HG02798 (cell line): ENCODE measurements around the gene ZNF790.
"Not testable (repeated sequence)": the region's sequence is repeated elsewhere in the genome, so short reads cannot be mapped to it uniquely, and the experiment has no call there.

Experiments
- ATAC-seq: cut with Tn5 transposase; IDR thresholded peaks from one replicate; pipeline ENCODE4 v1.9.1; 2021; ENCODE audit warnings: mild to moderate bottlenecking; ENCODE audit not compliant: unreplicated experiment, poor library complexity

The ZNF790 gene

DNA sequence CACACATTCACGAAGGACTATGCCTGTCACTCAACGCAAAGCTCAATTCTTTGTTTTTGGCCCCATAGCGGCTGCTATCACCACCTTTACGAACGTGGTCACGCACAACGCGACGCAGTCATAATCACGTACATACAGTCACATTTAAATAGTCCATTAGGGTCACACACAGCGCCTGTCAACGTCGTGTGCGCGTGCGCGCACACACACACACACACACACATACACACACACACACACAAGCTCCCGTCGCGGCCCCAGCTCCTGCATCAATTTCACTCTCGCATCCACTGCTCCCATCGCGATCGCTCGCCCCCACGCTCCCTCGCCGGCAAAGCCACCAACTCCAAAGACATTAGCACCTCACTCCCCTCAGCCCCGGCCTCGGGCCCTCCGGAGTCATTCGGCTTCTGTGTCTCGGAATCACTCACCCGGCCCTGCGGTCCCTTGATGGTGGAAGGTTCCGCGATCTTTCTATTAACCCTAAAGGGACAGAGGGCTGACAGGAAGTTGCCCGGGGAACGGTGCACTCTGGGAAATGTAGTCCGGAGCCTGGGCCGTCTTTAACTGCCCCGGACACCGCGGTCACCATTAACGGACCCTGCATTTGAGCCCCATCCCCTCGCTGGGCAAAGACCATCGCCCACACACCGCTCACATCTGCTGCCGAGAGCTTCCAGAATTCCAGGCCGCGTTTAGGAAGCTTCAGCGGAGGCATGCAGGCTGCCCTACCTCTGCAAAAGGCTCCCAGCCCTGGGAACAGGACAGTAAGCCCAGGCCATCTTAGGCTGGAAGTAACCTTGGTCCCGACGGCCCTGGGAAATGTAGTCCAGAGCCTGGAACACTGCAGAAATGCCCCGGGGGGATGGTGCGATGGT lies at the start of gene ZNF790:
ZNF790 (minus strand) TSS at position 482 of the 878 bp plus-strand sequence. CDS start 12,768 bp downstream, outside the sequence.
- ATAC-seq: peak; percentile 96

DNA sequence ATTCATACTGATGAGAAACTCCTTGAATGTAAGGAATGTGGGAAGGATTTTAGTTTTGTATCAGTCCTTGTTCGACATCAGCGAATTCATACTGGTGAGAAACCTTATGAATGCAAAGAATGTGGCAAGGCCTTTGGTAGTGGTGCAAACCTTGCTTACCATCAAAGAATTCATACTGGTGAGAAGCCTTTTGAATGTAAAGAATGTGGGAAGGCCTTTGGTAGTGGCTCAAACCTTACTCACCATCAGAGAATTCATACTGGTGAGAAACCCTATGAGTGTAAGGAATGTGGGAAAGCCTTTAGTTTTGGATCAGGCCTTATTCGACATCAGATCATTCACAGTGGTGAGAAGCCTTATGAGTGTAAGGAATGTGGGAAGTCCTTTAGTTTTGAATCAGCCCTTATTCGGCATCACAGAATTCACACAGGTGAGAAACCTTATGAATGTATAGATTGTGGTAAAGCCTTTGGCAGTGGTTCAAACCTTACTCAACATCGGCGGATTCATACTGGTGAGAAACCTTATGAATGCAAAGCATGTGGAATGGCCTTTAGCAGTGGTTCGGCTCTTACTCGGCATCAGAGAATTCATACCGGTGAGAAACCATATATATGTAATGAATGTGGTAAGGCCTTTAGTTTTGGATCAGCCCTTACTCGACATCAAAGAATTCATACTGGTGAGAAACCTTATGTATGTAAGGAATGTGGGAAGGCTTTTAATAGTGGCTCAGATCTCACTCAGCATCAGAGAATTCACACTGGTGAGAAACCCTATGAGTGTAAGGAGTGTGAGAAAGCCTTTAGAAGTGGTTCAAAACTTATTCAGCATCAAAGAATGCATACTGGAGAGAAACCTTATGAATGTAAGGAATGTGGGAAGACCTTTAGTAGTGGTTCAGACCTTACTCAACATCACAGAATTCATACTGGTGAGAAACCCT lies 39.1 kb upstream of the ZNF790 start:
- ATAC-seq: no peak

DNA sequence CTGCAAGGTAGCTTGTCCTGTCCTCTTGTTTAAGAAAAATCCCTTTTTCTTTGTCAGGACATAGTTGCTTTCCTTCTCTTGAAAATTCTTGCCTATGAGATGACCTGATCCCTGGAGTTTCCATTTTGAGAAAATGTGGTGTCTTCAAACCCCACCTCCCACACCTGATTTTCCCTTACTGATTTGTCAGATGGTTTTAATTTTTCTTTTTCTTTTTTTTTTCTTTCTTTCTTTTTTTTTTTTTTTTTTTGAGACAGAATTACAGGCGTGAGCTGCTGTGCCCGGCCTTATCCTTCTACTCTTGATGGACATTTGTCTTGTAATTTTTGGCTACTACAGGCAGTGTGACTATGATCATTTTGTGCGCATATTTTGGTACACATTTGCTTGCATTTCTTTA lies 13.7 kb upstream of the ZNF790 start:
- ATAC-seq: no peak

DNA sequence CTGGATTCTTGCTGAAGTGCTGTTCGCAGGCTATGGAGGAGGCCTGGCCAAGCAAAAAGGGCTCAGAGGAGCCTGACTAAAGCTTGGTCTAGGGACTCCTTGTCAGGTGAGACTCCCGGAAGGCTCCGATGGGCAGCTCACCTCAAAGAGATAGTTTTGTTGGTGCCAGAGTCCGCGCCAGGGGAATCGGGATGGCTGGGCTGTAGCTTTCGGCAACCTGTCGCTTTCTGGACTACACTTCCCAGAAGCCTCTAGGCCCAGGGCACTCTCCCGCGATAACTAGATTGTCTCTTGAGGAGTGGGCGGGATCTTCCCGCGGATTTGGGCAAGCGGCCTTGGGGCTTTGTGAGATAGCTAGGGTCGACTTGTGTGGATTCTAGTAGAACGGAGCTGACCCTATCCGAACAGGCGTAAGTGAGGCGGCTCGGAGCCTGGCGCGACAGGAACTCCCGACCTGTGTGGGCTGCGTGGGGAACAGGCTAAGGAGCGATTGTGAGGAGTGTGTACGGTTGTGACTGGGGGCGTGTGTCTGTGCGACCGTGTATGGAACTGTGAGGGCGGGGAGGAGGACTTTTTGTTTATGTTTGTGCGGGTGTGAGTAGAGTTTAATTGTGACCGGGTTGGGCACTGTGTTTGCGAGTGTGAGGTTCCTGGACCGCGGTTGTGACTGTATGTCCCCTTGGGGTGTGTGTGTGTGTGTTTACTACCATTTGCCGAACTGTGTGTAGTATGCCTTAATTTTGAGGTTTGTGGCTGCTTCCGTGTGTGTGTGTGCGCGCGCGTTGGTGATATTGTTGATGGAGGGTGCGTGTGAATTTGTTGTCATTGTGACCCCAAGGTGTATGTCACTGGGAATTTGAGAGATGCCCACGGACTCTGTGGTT lies 12.6 kb upstream of the ZNF790 start, which contains the start of gene ZNF345:
ZNF345 (plus strand) TSS at position 318 of the 884 bp plus-strand sequence. CDS start 25,955 bp downstream, outside the sequence.
- peak; percentile 82 for ATAC-seq

DNA sequence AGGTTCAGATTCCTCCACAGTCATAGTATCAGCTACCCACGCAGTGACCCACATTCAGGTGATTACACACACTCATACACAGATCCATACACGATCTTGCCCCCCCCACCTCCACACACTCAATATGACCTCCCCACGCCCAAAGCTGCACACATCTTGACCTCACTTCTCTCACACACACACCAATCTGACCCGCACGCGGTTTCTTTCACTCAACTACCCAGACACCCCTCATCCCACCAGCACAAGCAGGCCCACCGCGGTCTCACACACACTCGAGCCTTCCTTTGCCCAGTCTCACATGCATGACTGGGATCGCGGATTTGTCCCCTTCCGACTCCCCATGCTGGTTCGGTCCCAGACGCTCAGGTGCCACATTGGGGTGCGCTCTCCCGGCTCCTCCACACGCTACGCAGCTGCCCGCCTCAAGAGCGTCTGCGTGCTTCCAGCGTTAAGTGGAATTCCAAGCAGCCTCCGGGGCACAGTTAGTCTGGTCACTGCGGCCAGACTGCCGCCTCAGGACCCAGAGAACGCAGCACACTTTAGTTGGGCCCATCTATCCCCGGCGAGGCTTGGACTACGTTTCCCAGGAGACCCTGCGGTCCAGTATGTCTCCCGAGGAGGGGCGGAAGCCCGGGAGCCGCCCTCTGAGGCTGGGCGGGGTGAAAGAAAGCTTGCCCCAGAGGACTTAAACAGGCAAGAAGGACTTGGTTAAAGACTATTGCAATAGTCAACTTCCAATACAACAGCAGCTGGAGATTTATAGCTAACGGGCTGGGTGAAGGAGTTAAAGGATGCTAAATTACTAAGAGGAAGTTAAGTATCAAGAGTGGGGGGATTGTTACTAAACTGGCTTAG lies 11.7 kb upstream of the ZNF790 start:
- ATAC-seq: peak; percentile 90

DNA sequence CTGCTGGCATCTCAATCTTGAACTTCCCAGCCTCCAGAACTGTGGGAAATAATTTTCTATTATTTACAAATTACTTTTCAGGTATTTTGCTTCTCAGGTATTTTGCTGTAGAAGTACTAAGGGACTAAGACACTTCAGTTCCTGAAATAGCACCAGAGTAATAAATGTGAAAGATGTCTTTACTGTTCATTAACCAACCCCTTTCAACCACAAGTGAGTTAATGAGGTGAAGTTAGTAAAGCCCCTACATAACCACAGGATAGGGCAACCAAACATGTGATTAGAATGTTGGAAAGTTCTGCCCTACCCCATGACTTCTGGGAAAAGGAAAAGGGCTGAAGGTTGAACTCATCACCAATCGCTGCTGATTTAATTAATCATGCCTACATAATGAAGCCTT lies 9.8 kb upstream of the ZNF790 start:
- ATAC-seq: no peak

DNA sequence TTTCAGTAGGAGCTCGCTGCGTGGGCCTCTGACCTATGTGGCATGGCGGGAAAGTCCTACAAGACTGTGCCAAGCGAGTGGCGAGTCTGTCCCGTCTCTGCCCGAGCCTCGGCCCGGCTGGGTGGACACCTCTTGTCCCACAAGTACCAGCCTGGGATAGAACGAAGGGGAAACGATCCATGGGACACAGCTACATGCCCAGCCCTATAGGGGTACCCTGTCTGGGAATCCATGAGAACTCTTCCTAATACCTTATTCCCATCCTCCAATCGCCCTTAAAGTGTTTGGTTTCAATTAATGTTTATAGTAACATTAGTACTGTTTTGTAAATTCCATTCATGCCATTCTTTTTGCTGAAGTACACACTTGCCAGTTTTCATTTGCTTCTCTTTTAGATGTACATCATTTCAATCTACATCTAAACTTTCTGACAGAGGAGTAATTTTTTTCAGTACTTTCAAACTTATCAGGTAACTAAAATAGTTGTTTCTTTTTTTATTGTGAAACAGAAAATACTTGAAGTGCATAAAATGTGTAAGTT lies 667 bp upstream of the ZNF790 start:
- ATAC-seq: no peak

DNA sequence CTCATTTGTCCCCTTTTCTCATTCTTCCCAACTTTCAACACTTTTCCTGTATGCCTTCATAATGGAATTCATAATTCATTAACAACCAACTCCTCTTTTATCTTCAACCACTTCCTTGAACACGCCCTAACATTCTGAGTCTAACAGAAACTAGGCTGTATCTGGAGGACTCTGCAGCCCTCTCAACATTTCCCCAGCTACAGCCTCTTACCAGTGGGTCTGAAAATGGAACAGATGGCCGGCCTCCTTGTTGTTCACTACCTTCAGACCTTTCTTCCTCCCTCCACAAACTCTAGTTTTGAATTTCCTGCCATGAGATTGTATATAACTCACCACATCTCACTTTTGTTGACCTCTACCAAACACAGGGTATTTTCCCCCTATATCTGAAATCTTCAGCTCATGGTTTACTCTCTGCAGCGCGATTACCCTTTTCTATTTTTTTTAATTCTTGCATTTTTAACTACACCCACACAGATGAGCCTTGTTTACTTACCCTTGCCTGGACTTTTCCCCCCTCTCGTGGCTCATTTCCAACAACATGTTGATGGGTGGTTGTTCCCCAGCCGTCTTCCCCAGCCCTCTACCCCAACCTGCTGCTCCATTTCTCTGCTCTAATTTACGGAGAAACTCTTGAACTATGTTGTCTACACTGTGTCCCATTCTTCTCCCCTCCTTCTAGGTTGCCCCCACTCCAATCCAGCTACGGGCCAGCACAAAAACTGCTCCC lies 846 bp downstream of the ZNF790 start:
- no peak for ATAC-seq

DNA sequence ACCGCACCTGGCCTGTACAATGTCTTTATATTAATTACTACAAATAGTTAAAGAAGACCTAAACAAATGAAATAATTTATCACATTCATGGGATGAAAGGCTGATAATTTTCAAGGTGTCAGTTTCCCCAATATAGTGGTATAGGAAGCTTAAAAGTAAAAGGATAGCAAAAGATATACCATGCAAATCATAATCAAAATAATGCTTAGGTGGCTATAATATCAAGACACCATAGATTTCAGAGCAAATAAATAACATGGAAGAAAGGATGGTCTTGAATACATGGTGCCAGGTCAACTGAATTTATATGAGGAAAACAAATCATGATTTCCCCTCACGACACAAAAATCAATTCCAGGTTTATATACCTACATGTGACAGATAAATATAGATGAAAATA lies 4.8 kb downstream of the ZNF790 start:
- ATAC-seq: no peak

DNA sequence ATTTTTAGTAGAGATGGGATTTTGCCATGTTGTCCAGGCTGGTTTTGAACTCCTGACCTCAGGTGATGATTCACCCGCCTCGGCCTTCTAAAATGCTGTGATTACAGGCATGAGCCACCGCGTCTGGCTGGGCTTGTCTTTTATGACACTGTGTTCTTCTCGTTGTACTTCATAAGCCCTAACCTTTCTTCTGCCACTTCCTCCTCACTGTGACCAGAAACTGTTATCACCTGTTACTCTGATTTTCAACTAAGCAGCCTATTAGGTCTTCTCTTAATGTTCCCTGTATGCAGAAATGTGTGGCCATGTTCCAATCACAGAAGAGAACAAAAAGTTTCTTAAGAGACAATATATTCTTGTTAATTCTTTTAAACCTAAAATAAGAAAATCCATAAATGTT lies 16.4 kb downstream of the ZNF790 start:
- ATAC-seq: no peak

DNA sequence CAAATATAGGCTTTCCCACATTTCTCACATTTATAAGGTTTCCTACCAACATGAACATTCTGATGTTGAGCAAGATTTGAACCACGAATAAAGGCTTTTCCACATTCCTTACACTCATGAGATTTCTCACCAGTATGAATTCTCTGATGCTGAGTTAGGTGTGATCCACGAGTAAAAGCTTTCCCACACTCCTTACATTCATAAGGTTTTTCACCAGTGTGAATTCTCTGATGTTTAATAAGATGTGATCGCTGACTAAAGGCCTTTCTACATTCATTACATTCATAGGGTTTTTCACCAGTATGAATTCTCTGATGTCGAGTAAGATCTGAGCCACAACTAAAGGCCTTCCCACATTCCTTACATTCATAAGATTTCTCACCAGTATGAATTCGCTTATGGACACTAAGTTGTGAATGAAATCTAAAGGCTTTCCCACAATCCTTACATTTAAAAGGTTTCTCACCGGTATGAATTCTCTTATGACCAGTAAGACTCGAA lies 19.0 kb downstream of the ZNF790 start:
- ATAC-seq: no peak

DNA sequence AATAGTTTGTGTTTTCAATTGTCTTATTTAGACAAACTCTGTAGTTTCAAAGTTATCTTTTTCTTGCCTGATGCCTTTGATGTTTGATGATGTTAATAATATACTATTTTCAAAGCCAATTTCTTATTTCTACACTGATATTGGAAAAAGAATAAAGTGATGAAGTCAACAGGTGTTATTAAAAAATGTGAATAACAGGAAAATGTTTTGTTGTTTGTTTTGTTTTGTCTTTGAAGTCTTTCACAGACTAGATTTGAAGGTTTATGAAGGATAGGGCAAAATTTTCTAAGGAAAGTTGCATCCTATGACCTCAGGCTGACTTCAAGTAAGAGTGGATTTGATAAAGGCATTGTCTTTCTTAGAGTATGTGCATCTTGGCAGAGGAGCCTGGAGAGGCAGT lies 31.2 kb downstream of the ZNF790 start:
- no peak for ATAC-seq

DNA sequence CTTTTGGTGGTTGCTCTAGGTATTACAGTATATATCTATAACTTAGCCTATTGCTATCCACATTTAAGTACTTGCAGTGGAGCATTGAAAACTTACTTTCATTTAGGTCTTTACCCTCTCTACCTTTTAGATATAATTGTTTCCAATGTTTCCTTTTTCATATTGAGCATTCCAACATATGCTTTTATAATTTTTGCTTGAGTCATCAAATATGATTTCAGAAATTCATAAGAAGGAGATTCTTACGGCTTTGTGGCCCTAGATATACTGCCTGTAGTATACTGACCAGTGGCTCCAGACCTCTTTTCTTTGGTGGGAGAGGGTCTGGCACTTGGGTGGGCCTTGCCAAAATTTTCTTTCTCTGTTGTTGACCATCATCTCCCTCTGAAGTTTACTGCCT lies 32.8 kb downstream of the ZNF790 start:
- no peak for ATAC-seq

DNA sequence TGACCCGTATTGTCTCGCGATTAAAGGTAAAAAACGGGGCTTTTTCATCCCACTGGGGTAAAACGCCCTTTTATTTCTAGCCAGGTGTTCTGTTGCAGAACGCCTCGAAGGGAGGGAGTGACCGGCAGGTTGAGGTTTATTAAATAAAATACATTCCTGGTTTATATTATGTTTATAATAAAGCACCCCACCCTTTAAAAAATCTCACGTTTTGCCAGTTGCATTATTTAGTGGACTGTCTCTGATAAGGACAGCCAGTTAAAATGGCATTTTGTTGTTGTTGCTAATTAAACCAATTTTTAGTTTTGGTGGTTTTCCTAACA lies 40.4 kb downstream of the ZNF790 start:
- ATAC-seq: no peak

DNA sequence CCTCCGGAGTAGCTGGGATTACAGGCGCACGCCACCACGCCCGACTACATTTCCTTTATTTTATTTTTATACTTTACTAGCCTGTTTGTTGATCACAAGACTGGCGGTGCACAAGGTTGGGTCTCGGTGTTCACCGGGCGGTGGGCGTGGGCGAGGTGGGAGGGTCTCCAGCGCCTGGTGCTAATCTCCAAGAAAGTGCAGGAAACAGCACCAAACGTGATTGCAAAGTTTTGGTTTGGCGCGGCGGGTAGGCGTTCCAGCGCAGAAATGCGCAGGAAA lies 41.5 kb downstream of the ZNF790 start:
- no peak for ATAC-seq

DNA sequence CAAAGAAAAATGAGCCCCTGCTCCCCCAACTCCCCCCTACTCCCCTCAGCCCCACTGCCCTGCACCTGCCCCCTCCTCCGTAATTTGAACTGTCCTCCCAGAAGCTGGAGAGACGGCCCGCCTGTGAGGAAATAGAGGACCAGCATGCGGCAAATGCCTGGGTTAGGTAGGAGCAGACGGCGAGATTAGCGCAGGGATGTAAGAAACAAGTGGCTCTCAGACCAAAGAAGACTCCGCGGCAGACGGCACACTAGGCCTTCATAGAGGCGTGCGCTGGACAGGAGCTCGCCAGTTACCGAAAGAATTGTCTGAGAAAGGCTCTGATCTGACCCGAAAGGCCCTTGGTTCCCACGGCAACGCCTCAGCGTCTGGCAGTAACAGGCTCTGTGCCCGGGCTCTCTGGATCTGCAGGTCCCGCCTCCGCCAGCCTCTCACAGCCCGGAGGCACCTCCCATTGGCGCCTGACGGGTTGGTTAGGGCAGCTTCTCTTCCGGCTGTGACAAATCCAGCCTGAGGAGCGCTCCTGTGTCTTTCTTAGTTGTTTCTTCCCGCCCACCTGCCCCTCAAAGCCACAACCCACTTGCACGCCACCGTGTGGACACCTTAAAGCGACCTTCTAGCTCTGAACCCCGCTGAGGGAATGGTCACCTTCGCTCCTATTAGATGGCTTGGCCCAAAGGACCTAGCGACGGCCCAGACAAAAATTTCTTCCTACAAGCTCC lies 46.6 kb downstream of the ZNF790 start:
- not testable (repeated sequence) for ATAC-seq

DNA sequence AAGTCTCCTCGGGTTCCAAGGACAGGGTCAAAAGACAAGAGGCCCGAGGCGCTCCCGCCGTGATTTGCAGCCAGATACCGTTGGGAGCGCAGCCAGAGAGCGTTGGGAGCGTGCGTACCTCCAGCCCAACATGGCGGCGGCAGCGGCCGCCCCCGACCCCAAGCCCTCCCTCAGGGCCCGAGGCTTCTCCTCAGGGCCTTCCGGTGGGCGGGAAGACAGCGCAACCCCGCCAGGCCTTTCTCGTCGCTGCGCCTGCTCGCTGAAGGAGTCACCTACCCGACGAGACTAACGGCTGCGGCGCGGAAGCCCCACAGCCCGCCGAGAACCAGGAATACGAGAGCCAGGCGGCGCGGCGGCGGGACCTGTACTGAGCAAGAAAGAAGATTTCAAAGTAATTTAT lies 62.4 kb downstream of the ZNF790 start:
- no peak for ATAC-seq

DNA sequence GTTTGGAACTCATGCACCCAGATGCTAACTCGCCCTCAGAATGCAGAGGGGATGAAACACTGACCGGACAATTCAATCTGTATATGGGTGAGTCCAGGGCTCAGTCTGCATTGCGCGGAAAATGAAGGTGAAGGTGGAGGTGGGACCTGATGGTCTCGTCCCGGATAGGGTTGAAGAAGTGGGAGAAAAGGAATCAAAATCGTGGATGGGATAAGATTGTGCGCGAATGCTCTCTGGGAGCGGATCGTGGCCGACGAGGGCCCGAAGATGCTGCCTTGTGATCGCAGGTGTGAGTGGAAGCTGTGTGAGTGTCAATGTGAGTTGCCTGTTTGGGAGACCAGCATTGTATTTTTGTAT lies 65.0 kb downstream of the ZNF790 start:
- peak; percentile 26 for ATAC-seq
